Activated CD4-positive, alpha-beta T cell treated with anti-CD3 and anti-CD28 coated beads, Interleukin-2, amount 10 ng/mL, durations not matched to agents 24 days and 14 days (primary cell): Measurements from ENCODE around the gene PROC. TPM values are rescaled to one million over a fixed set of nuclear protein-coding genes. Genes with fewer than 3 reads are reported as not detected.

Experiments used
- total RNA-seq: library from RNA; stranded (reverse); gene quantifications from 2 replicates; pipeline ENCODE4 v1.2.3, GENCODE V29; 2022

PROC gene
- total RNA-seq, 1 donor from 2014 or later: 0.12 TPM

Other genes starting within 250 kb of the PROC start
- not detected in 2 replicates for gene CYP27C1, start 198.1 kb upstream of the PROC start, total RNA-seq
- gene ERCC3, start 124.3 kb upstream of the PROC start, total RNA-seq: 58.1 and 60.2 TPM in 2 replicates
- 53.7 and 57.5 TPM in 2 replicates for gene MAP3K2, start 30.5 kb upstream of the PROC start, total RNA-seq
- 57.6 and 61.9 TPM in 2 replicates for gene IWS1, start 108.1 kb downstream of the PROC start, total RNA-seq
- 0.07 and 0.12 TPM in 2 replicates for gene MYO7B, start 117.3 kb downstream of the PROC start, total RNA-seq
- not detected in 2 replicates for gene GPR17, start 227.7 kb downstream of the PROC start, total RNA-seq